ENCODE results near the gene SCAND1.
A peak's percentile ranks its signal among the peaks of the same experiment; 100 is the strongest.
"Not testable (repeated sequence)": the region's sequence is repeated elsewhere in the genome, so short reads cannot be mapped to it uniquely, and the experiment has no call there.

SCAND1 gene

GRCh38 chr20:35956616-35957015, 2.3 kb upstream of the SCAND1 start:
- no peak for DNase-seq

- peak; percentile 12 for DNase-seq
Observed at GRCh38 chr20:35954907-35955251, 577 bp upstream of the SCAND1 start.

DNA sequence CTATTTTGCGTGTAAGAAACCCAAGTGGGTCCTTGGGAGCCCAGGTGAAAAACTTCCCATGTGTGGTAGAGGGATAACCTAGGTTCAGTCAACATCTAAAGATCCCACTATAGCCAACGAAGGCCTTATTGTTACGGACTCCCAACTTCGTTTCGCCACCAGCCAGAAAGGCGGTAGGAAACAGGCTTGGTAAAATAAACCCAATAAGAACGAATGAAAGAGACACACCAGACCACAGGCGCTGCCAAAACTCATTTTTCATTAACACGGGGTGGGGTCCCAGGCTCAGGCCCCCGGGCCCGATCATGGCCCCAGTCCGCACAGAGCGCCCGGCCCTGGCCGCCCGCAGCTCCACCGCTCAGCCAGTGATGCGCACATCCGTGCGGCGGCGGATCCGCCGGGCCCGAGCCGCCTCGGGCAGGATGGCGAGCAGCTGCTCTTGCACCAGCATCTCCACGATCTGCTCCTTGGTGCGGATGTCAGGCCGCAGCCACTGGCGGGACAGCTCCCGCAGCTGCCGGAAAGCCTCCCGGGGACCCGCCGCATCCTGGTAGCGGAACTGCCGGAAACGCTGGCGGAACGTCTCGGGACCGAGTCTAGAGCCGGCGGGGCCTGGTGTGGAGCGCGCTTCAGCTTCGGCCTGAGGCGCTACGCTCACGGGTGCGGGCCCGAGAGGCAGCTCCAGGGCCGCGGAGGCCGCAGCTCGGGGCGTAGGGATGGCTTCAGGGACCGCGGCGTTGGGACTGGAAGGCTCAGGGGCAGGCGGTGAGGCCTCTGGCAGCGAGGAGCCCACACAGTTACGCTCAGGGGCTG, 709 bp downstream of the SCAND1 start:
- peak; percentile 42 for DNase-seq

DNA sequence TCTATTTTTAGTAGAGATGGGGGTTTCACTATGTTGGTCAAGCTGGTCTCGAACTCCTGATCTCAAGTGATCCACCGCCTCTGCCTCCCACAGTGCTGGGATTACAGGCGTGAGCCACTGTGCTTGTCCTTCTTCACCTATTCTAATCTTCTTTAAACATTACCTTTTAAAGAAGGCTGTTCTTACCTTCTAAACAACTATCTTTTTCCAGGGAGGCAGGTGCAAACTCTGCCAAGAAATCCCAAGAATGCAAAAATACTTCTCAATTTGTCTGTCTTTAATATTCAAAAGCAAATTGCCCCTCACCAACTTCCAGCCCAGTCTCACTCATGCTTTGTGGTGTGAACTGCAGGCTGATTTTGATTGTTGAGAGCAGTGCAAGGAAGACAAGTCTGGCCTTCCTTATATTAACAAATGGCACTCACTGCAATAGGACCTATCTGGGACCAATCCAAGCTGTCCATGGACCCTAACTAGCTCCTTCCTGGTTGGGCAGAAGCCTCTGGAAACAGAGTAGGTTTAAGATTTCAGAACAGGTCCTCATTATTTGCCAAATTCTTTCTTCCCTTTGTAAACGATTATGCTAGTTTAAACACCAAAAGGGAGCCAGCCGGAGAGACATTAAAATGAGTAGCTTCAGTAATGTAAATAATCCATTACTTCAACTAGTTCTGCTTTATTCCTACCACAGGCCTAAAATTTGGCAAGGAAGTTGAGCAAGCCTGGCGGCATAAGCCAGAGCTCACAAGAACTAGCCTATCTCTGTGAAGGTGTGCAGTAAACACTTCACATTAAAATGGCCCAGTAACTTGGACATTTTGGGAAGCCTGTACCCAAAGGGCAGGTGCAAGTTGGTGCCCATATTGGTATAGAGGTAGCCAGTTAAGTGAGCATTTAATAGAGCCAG, 1.6 kb downstream of the SCAND1 start:
- no peak for DNase-seq

DNA sequence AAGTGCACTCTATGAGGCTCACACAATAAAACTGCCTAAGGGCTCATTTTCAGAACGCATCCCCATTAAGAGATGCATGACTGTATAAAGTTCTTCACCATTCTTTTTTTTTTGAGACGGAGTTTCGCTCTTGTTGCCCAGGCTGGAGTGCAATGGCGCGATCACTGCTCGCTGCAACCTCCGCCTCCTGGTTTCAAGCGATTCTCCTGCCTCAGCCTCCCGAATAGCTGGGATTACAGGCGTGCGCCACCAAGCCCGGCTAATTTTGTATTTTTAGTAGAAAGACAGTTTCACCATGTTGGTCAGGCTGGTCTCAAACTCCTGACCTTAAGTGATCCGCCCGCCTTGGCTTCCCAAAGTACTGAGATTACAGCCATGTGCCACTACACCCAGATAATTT, 2.2 kb downstream of the SCAND1 start:
- DNase-seq: not testable (repeated sequence)

- no peak for DNase-seq
Observed at GRCh38 chr20:35950093-35950492, 4.2 kb downstream of the SCAND1 start.

GRCh38 chr20:35947907-35948306, 6.4 kb downstream of the SCAND1 start:
- no peak for DNase-seq

DNA sequence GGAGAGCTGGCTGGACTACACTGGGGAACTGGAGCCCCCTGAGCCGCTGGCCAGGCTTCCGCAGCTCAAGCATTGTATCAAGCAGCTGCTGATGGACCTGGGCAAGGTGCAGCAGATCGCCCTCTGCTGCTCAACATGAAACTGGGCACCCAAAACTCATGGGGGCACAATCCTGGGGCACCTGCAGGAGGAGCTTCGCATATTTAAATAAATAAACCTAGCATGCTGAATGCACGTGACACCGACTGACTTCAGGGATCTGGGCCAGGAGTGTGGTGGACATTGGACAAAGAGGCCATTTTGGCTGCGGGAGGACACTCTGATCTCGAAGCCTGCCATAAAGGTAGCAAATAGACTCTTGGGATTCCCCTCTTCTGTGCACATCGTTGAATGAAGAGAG, 6.8 kb downstream of the SCAND1 start:
- DNase-seq: no peak

- DNase-seq: no peak
Observed at GRCh38 chr20:35942243-35942642, 12.1 kb downstream of the SCAND1 start.

DNA sequence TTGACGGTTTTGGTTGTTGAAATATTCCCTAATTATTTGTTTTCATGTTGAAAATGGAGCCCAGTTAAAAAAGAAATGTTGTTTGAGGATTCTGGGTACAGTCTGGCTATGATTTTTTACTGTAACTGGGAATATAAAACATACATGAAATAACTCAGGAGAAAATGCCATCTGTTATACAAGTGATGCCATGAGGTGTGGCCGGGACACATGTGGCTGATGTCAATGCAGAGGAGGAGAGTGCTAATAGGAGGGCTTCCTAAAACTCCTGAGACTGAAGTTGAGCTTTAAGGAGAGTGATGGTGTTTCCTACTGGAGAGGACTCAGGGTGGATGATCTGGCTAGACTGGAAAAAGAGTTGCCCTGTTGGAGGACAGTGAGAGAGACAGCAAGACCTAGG, 12.7 kb downstream of the SCAND1 start:
- DNase-seq: no peak

DNA sequence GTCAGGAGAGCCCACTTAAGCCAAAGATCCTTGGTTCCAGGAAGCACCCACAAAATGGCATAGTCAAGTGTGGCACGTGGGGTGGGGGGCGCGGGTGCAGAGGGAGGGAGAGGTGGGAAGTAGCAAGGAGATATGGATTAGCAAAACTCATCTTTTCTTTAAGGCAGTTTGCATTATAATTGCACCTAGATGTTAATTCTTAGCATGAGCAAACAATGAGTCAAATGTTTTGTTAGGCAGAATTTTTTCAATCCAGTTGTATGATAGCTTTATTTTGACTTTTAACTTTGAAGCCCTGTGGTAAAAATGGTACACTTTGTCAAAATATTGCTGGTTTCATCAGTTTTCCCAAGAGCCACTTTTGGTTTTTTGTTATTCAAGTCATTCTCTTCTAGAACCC, 15.0 kb downstream of the SCAND1 start:
- DNase-seq: no peak

DNA sequence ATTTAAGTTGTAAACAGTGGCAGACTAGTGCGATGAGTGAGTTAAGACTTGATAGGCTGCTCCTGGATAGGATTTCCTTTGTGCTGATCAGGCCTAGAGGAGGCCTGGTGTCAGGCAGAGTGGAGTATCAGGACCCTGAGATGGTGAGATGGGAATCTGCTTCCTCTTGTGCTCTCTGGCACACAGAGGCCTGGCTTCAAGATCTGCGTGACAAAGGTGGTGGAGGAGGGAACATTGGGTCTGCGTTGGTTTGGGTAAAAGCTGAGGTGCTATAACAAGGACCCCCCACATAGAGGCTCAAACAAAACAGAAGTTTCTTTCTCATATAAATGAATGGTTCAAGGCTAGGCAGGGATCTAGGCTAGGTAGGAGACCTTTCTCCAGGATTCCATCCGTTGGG, 20.3 kb downstream of the SCAND1 start:
- no peak for DNase-seq

DNA sequence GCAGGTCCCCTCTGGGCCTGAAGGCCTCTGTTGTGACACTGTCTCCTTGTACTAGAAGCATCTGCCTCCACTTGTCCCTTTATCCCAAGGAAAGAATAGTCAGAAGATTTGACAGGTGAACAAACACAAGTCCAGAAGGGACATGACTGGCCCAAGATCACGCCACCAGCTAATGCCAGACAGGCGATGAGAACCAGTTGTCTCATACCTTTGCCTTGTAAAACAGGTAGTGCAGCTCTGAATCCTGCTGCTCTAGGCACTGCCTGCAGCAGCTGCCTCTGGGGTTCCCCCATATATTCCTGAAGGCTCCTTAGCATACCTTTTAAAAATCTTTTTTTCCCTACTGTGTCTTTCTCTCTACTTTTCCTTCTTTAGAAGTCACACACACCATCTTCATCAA, 25.0 kb downstream of the SCAND1 start:
- DNase-seq: no peak

- no peak for DNase-seq
Observed at GRCh38 chr20:35920523-35920922, 33.8 kb downstream of the SCAND1 start.

- no peak for DNase-seq
Observed at GRCh38 chr20:35918021-35918420, 36.3 kb downstream of the SCAND1 start.

GRCh38 chr20:35917077-35917476, 37.2 kb downstream of the SCAND1 start:
- no peak for DNase-seq

DNA sequence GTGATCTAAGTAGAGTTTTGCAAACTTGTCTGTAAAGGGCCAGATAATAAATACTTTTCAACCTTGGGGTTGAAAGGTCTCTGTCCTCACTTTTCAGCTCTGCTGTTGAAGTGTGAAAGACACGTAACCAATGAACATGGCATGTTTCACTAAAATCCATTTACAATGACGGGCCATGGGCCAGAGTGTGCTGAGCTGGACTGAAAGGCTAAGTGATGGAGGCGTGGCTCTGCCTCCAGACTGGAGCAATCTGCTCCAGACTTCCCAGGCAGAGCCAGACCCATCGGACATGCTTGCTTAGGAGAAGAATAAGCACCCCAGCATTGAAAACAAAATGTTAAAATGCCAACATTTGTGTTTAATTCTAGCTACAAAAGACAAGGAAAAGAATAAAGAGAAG, 41.4 kb downstream of the SCAND1 start:
- no peak for DNase-seq

- DNase-seq: no peak
Observed at GRCh38 chr20:35910254-35910653, 44.0 kb downstream of the SCAND1 start.

DNA sequence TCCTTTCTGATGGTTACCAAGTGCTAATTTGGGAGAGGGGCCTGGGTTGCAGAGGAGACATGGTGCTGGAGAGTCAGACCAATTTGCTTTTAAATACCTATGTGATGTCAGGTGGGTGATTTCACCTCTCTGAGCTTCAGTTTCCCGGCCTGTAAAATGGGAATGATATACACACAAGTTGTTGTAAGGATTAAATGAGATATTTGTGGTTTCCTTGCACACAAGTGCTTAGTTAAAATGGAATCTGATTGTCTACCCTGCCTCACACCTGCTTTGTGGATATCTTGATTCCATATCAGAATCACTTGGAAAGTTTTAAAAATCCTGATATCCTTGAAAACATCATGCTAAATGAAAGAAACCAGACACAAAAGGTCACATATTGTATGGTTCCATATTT, 44.5 kb downstream of the SCAND1 start:
- no peak for DNase-seq

GRCh38 chr20:35909176-35909575, 45.1 kb downstream of the SCAND1 start:
- DNase-seq: no peak

DNA sequence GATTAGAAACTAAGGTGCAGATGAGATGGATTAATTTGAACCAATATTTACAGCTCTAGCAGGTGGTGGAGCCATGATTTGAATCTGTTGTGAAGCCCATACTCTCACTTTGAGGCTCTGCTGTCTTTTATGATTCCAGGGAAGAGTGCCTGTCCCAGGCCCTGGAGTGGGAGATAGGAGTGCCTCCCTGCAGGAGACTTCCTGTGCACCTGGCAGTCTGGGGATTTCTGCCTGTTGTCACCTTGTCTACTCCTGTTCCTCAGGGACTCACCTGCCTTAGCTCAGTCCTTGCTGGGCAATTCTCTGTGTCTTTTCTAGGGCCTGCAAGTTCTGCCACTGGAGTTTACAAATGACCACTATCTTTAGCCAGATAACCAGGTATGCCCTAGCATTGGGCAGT, 46.3 kb downstream of the SCAND1 start:
- DNase-seq: no peak

DNA sequence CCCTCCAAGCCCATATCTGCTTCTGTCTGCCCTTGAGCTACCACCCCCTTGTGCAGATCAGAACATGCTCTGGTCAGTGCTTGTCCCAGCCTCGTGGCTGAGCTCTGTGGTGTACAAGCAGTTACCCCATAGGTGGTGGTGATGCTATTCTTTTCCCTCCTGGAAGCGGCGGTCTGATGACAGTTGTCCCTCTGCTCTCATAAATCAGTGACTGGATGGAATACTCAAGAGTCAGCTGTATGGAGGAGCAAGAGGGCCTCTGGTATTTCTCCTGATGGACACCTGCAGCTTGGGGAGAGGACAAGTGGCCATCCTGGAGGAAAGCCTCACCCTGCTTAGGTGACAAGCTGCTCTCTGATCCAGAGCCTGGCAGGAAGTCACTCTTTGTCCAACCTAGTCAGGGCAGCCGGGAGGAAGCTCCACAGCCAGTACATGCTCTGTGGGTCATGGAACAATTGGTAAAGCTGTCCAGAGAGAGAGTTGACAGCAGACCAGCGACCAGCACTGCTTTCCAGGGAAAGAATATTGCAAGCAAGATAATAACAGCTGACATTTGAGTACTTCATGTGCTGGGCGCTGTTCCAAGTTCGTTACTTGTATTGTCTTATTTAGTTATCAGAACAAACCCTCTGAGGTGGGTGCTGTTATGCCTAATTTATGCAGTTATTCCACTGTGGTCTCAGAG, 47.1 kb downstream of the SCAND1 start:
- DNase-seq: no peak

DNA sequence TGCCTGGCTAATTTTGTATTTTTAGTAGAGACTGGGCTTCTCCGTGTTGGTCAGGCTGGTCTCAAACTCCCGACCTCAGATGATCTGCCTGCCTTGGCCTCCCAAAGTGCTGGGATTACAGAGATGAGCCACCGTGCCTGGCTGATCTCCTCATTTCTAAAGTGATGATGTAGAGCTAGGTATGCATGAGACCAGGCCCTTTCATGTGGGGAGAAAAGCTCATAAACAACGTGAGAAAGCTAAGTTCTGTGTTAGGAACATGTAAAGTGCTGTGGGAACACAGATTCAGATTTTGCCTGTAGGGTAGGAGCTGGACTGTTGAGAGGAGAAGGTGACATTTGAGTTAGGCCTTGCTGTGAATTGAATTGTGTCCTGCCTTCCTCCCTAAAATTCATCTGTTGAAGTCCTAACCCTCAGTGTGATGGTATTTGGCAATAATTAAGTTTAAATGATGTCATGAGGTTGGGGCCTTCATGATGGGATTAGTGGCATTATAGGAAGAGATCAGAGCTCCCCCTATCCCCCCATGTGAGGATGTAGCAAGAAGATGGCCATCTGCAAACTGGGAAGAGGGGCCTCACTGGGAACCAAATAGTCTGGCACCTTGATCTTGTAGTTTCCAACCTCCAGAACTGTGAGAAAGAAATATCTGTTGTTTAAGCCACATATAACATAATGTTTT, 49.2 kb downstream of the SCAND1 start:
- DNase-seq: no peak

Measured in NCI-H1092 (cell line).